AG10803 (cell line): ENCODE data around the gene CAMKMT.
A peak's percentile ranks its signal among the peaks of the same experiment; 100 is the strongest.

Experiments
- DNase-seq: peaks from one replicate; pipeline ENCODE4 v3.0.0; 2010; ENCODE audit warnings: low read depth
- H3K4me3 ChIP-seq: 2 replicates; pipeline ENCODE4 v1.5.1; 2011; ENCODE audit warnings: mild to moderate bottlenecking, low read length, control low read depth
- CTCF ChIP-seq: conservative IDR thresholded peaks from 2 replicates; pipeline ENCODE4 v1.5.1; 2011; ENCODE audit warnings: mild to moderate bottlenecking, low read length, control low read depth, inconsistent platforms

CAMKMT gene

GRCh38 chr2:44651974-44652373, 290.2 kb downstream of the CAMKMT start:
- DNase-seq = no peak
- no peak overlapping the region for H3K4me3 ChIP-seq
- TF ChIP-seq CTCF = no peak

- TF ChIP-seq CTCF = no peak
- DNase-seq = no peak
- H3K4me3 ChIP-seq = no peak overlapping the region
Observed at GRCh38 chr2:44652701-44653100, 291.0 kb downstream of the CAMKMT start.

GRCh38 chr2:44655401-44655864, 293.7 kb downstream of the CAMKMT start:
- no peak for DNase-seq
- no peak for TF ChIP-seq CTCF
- no peak overlapping the region for H3K4me3 ChIP-seq

GRCh38 chr2:44656460-44656859, 294.7 kb downstream of the CAMKMT start:
- no peak for DNase-seq
- TF ChIP-seq CTCF = no peak
- no peak overlapping the region for H3K4me3 ChIP-seq

GRCh38 chr2:44663471-44664073, 301.8 kb downstream of the CAMKMT start:
- no peak overlapping the region for H3K4me3 ChIP-seq
- TF ChIP-seq CTCF = no peak
- DNase-seq = no peak

GRCh38 chr2:44668336-44668735, 306.6 kb downstream of the CAMKMT start:
- no peak for DNase-seq
- peak; percentile 28 for TF ChIP-seq CTCF

GRCh38 chr2:44671276-44671675, 309.5 kb downstream of the CAMKMT start:
- TF ChIP-seq CTCF = no peak
- H3K4me3 ChIP-seq = no peak overlapping the region
- DNase-seq = no peak

More at GRCh38 chr2:44668336-44668735, 306.6 kb downstream of the CAMKMT start:
- no peak overlapping the region for H3K4me3 ChIP-seq
